Mammary epithelial cell (primary cell): ENCODE data around the gene SASS6.

Experiments
- EZH2 ChIP-seq: IDR thresholded peaks from 2 replicates; pipeline ENCODE4 v1.6.1; 2012; ENCODE audit warnings: low read length, inconsistent platforms, borderline replicate concordance
- TF ChIP-seq, protein P1 (sequence below), 2 donors: IDR thresholded peaks in 1 of 2; conservative IDR thresholded peaks in 1 of 2; 2 replicates each; pipeline ENCODE4 v1.5.1; 2011 to 2012; ENCODE audit warnings: inconsistent platforms in 2 of 2, low read length in 2 of 2, mild to moderate bottlenecking in 2 of 2, control low read depth in 1 of 2, low read depth in 1 of 2; ENCODE audit not compliant: insufficient read depth in 1 of 2; ENCODE audit errors: extremely low read depth in 1 of 2

GRCh38 chr1:100076744-100077143, 56.0 kb downstream of the SASS6 start:
- TF ChIP-seq, protein P1, sequence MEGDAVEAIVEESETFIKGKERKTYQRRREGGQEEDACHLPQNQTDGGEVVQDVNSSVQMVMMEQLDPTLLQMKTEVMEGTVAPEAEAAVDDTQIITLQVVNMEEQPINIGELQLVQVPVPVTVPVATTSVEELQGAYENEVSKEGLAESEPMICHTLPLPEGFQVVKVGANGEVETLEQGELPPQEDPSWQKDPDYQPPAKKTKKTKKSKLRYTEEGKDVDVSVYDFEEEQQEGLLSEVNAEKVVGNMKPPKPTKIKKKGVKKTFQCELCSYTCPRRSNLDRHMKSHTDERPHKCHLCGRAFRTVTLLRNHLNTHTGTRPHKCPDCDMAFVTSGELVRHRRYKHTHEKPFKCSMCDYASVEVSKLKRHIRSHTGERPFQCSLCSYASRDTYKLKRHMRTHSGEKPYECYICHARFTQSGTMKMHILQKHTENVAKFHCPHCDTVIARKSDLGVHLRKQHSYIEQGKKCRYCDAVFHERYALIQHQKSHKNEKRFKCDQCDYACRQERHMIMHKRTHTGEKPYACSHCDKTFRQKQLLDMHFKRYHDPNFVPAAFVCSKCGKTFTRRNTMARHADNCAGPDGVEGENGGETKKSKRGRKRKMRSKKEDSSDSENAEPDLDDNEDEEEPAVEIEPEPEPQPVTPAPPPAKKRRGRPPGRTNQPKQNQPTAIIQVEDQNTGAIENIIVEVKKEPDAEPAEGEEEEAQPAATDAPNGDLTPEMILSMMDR (conservative IDR thresholded peaks at IDR 0.05 in 1 of 2, IDR thresholded peaks at IDR 0.05 in 1 of 2; ENCODE audit: extremely low read depth in 1 of 2, insufficient read depth in 1 of 2, low read depth in 1 of 2, low read length in 2 of 2), result no peak
- no peak for TF ChIP-seq EZH2
